Measurements from ENCODE around the gene USH1C.

The USH1C gene

DNA sequence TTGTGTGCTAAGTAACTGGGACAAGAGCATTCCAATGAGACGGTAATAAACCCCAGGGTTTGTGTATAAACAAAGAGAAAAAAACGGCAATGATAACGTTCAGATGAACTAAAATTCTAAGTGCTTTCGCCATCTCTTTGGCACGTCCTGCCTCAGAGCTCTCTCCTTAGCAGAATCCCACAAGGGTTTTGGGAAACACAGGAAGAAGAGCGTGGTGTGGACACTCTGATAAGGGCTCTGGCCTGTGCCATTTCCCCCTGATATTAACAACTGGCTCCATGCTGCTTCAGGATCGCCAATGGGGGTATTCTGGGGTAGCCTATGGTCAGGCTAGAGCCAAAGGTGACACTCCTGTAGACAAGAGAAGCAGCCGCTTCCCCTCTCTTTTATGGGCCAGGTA is 85.9 kb downstream of the USH1C start:
- no peak for TF ChIP-seq TCF4 (CRISPR knock-in tag; IDR thresholded peaks at IDR 0.05; ENCODE audit: borderline replicate concordance)
- TF ChIP-seq BACH2 (CRISPR knock-in tag; IDR thresholded peaks at IDR 0.05; ENCODE audit: borderline replicate concordance), result no peak
- TF ChIP-seq PPARA (CRISPR knock-in tag; IDR thresholded peaks at IDR 0.05; ENCODE audit: borderline replicate concordance), result no peak
- TF ChIP-seq SNAI2 (CRISPR knock-in tag; IDR thresholded peaks at IDR 0.05), result no peak
- no peak for TF ChIP-seq ZNF565 (CRISPR knock-in tag; conservative IDR thresholded peaks at IDR 0.05; ENCODE audit: low read depth)
- no peak for TF ChIP-seq ZFP30 (CRISPR knock-in tag; IDR thresholded peaks at IDR 0.05)
- TF ChIP-seq RARB (CRISPR knock-in tag; IDR thresholded peaks at IDR 0.05), result no peak
- no peak for ATAC-seq

DNA sequence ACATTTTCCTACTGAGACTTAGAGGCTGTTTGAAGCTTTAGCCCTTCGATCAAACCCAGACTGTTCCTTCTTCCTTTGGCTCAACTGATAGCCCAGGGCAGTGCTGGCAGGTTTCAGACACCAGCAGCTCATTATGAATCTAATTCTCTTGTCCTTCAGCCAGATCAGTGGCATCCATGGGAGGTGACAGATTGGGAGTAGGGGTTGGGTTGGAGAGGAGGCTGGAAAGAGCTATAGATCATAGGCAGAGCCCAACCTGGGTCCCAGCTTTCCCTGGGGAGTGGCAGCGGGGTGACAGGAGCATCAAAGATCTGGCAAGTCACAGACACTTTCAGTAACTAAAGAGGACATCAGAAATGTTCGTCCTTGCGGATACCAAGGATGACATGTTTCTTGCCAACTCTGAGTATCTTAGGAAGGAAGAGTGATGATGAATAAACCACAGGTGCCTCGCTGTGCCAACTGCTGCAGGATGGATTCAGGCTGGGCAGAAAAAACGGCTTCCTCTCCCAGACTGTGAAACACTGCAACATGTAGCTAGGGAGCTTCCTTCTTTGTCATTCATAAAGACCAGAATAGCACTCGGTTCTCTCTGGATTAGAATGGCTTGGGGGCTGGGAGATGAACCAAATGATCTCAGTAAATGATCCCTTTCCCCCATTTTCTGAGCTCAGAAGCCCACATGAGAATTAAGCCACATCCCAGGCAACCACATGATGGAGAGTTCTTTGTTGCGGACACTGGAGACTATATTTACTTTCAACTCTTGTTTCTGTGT is 86.6 kb downstream of the USH1C start:
- peak; percentile 26; the same call in 1 of the 3 replicates for ATAC-seq
- TF ChIP-seq ARNTL (CRISPR knock-in tag; IDR thresholded peaks at IDR 0.05; ENCODE audit: borderline replicate concordance, low read depth) (no peak), ZNF8 (CRISPR knock-in tag; IDR thresholded peaks at IDR 0.05) (no peak)

DNA sequence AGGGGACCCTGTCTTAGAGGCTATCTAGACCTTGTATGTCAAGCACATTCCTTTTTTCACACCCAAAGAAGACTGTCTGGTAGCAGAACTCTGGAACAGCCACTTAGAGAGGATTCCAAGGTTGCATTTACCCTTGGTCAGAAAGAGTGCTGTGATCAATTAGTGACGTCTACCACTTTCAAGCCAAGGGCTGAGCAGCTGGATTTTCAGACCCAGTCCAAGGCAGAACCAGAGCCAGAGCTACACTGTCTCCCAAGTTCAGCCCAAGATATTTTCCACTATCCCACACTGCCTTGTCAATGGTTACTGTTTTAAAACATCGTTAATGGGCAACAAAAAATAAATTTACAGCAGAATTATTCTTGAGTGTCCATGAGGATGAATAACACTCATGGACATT is 91.5 kb downstream of the USH1C start:
- TF ChIP-seq, protein P1, sequence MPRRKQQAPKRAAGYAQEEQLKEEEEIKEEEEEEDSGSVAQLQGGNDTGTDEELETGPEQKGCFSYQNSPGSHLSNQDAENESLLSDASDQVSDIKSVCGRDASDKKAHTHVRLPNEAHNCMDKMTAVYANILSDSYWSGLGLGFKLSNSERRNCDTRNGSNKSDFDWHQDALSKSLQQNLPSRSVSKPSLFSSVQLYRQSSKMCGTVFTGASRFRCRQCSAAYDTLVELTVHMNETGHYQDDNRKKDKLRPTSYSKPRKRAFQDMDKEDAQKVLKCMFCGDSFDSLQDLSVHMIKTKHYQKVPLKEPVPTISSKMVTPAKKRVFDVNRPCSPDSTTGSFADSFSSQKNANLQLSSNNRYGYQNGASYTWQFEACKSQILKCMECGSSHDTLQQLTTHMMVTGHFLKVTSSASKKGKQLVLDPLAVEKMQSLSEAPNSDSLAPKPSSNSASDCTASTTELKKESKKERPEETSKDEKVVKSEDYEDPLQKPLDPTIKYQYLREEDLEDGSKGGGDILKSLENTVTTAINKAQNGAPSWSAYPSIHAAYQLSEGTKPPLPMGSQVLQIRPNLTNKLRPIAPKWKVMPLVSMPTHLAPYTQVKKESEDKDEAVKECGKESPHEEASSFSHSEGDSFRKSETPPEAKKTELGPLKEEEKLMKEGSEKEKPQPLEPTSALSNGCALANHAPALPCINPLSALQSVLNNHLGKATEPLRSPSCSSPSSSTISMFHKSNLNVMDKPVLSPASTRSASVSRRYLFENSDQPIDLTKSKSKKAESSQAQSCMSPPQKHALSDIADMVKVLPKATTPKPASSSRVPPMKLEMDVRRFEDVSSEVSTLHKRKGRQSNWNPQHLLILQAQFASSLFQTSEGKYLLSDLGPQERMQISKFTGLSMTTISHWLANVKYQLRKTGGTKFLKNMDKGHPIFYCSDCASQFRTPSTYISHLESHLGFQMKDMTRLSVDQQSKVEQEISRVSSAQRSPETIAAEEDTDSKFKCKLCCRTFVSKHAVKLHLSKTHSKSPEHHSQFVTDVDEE (CRISPR knock-in tag; IDR thresholded peaks at IDR 0.05), result no peak
- TF ChIP-seq CSDC2 (CRISPR knock-in tag; IDR thresholded peaks at IDR 0.05) (no peak), ZNF565 (CRISPR knock-in tag; conservative IDR thresholded peaks at IDR 0.05; ENCODE audit: low read depth) (no peak), TOX (CRISPR knock-in tag; IDR thresholded peaks at IDR 0.05; ENCODE audit: borderline replicate concordance) (no peak), SNAI2 (CRISPR knock-in tag; IDR thresholded peaks at IDR 0.05) (no peak), ZC3H10 (CRISPR knock-in tag; IDR thresholded peaks at IDR 0.05) (no peak), ESRRG (CRISPR knock-in tag; IDR thresholded peaks at IDR 0.05) (no peak), OSR1 (CRISPR knock-in tag; IDR thresholded peaks at IDR 0.05) (no peak), RARB (CRISPR knock-in tag; IDR thresholded peaks at IDR 0.05) (no peak), PPARA (CRISPR knock-in tag; IDR thresholded peaks at IDR 0.05; ENCODE audit: borderline replicate concordance) (no peak), ZNF70 (CRISPR knock-in tag; IDR thresholded peaks at IDR 0.05) (no peak), BACH2 (CRISPR knock-in tag; IDR thresholded peaks at IDR 0.05; ENCODE audit: borderline replicate concordance) (no peak), ISL1 (CRISPR knock-in tag; IDR thresholded peaks at IDR 0.05) (no peak), ARNTL (CRISPR knock-in tag; IDR thresholded peaks at IDR 0.05; ENCODE audit: borderline replicate concordance, low read depth) (no peak), ZFP3 (CRISPR knock-in tag; IDR thresholded peaks at IDR 0.05) (no peak), TCF4 (CRISPR knock-in tag; IDR thresholded peaks at IDR 0.05; ENCODE audit: borderline replicate concordance) (no peak), ZFP30 (CRISPR knock-in tag; IDR thresholded peaks at IDR 0.05) (no peak)
- TF ChIP-seq, protein P2, sequence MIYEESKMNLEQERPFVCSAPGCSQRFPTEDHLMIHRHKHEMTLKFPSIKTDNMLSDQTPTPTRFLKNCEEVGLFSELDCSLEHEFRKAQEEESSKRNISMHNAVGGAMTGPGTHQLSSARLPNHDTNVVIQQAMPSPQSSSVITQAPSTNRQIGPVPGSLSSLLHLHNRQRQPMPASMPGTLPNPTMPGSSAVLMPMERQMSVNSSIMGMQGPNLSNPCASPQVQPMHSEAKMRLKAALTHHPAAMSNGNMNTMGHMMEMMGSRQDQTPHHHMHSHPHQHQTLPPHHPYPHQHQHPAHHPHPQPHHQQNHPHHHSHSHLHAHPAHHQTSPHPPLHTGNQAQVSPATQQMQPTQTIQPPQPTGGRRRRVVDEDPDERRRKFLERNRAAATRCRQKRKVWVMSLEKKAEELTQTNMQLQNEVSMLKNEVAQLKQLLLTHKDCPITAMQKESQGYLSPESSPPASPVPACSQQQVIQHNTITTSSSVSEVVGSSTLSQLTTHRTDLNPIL (CRISPR knock-in tag; IDR thresholded peaks at IDR 0.05; ENCODE audit: low read depth), result no peak
- TF ChIP-seq, protein P3, sequence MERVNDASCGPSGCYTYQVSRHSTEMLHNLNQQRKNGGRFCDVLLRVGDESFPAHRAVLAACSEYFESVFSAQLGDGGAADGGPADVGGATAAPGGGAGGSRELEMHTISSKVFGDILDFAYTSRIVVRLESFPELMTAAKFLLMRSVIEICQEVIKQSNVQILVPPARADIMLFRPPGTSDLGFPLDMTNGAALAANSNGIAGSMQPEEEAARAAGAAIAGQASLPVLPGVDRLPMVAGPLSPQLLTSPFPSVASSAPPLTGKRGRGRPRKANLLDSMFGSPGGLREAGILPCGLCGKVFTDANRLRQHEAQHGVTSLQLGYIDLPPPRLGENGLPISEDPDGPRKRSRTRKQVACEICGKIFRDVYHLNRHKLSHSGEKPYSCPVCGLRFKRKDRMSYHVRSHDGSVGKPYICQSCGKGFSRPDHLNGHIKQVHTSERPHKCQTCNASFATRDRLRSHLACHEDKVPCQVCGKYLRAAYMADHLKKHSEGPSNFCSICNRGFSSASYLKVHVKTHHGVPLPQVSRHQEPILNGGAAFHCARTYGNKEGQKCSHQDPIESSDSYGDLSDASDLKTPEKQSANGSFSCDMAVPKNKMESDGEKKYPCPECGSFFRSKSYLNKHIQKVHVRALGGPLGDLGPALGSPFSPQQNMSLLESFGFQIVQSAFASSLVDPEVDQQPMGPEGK (CRISPR knock-in tag; IDR thresholded peaks at IDR 0.05; ENCODE audit: borderline replicate concordance), result no peak
- TF ChIP-seq, protein P4, sequence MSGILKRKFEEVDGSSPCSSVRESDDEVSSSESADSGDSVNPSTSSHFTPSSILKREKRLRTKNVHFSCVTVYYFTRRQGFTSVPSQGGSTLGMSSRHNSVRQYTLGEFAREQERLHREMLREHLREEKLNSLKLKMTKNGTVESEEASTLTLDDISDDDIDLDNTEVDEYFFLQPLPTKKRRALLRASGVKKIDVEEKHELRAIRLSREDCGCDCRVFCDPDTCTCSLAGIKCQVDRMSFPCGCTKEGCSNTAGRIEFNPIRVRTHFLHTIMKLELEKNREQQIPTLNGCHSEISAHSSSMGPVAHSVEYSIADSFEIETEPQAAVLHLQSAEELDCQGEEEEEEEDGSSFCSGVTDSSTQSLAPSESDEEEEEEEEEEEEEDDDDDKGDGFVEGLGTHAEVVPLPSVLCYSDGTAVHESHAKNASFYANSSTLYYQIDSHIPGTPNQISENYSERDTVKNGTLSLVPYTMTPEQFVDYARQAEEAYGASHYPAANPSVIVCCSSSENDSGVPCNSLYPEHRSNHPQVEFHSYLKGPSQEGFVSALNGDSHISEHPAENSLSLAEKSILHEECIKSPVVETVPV (CRISPR knock-in tag; IDR thresholded peaks at IDR 0.05), result no peak
- ATAC-seq, result no peak

Data from SK-N-SH treated with all-trans-retinoic acid at 6 μM for 48 hours (cell line).